Islet of Langerhans (tissue), 1 donor: Measurements from ENCODE around the gene TSC22D2.

ENCODE experiments used
- FAIRE-seq: peaks from one replicate; lab custom pipeline; 2011; peaks lifted over from hg19 to GRCh38; lab: Jason Lieb, UNC

The TSC22D2 gene

GRCh38 chr3:150385296-150386242 lies 22.5 kb upstream of the TSC22D2 start:
- no peak for FAIRE-seq

GRCh38 chr3:150388498-150389418 lies 19.3 kb upstream of the TSC22D2 start:
- FAIRE-seq: no peak

GRCh38 chr3:150390087-150390486 lies 18.0 kb upstream of the TSC22D2 start:
- FAIRE-seq: no peak

GRCh38 chr3:150391161-150391560 lies 16.9 kb upstream of the TSC22D2 start:
- no peak for FAIRE-seq

- FAIRE-seq: no peak
Observed at GRCh38 chr3:150393745-150394144, 14.4 kb upstream of the TSC22D2 start.

GRCh38 chr3:150394606-150395005 lies 13.5 kb upstream of the TSC22D2 start:
- FAIRE-seq: no peak

- no peak for FAIRE-seq
Observed at GRCh38 chr3:150396491-150396890, 11.6 kb upstream of the TSC22D2 start.

- no peak for FAIRE-seq
Observed at GRCh38 chr3:150396956-150397550, 11.0 kb upstream of the TSC22D2 start.

GRCh38 chr3:150399060-150399459 lies 9.0 kb upstream of the TSC22D2 start:
- FAIRE-seq: no peak

GRCh38 chr3:150401285-150401684 lies 6.8 kb upstream of the TSC22D2 start:
- no peak for FAIRE-seq

GRCh38 chr3:150402217-150402616 lies 5.9 kb upstream of the TSC22D2 start:
- FAIRE-seq: no peak

GRCh38 chr3:150404023-150404422 lies 4.1 kb upstream of the TSC22D2 start:
- no peak for FAIRE-seq

GRCh38 chr3:150407051-150407807 lies 869 bp upstream of the TSC22D2 start:
- FAIRE-seq: peak; percentile 17

GRCh38 chr3:150407808-150408220 lies 284 bp upstream of the TSC22D2 start:
- no peak for FAIRE-seq

GRCh38 chr3:150409125-150409511 lies 1.0 kb downstream of the TSC22D2 start:
- no peak for FAIRE-seq

- FAIRE-seq: no peak
Observed at GRCh38 chr3:150409512-150410310, 1.6 kb downstream of the TSC22D2 start.

GRCh38 chr3:150410311-150411105 lies 2.4 kb downstream of the TSC22D2 start:
- FAIRE-seq: no peak

GRCh38 chr3:150411106-150411460 lies 3.0 kb downstream of the TSC22D2 start:
- FAIRE-seq: no peak

- FAIRE-seq: no peak
Observed at GRCh38 chr3:150411546-150411945, 3.4 kb downstream of the TSC22D2 start.

GRCh38 chr3:150411976-150412375 lies 3.9 kb downstream of the TSC22D2 start:
- FAIRE-seq: no peak
